B cell (primary cell): Measurements from ENCODE around the gene HP1BP3. TPM values are rescaled to one million over a fixed set of nuclear protein-coding genes. Genes with fewer than 3 reads are reported as not detected.

ENCODE experiments used
- ATAC-seq: fragments of 200-7000 bp; cut with Tn5 transposase; one replicate; pipeline ENCODE4 v1.10.0; 2021; ENCODE audit warnings: low read depth, mild to moderate bottlenecking, moderate number of reproducible peaks, moderate library complexity
- CTCF ChIA-PET: fragments of 350-600 bp; sonication (Branson Sonifier 250); formaldehyde crosslinking; loops from one replicate; lab custom pipeline; 2021; ENCODE audit warnings: antibody characterized with exemption, inconsistent platforms; lab: Charles Lee
- POLR2A ChIA-PET: fragments of 350-600 bp; sonication (Branson Sonifier 250); formaldehyde crosslinking; loops from one replicate; lab custom pipeline; 2021; ENCODE audit warnings: antibody characterized with exemption; lab: Charles Lee
- DNase-seq: peaks from one replicate; pipeline ENCODE4 v3.0.0; 2013
- H2AFZ ChIP-seq: 2 replicates; pipeline ENCODE4 v1.6.1; 2012; ENCODE audit warnings: mild to moderate bottlenecking, low read depth, low read length; ENCODE audit not compliant: insufficient read depth, poor library complexity, severe bottlenecking
- H3K27ac ChIP-seq, 2 donors: 1 replicate in 1 of 2; 2 replicates in 1 of 2; pipeline ENCODE4 v1.5.1; 2012 to 2013; ENCODE audit warnings: low read length in 2 of 2, mild to moderate bottlenecking in 2 of 2, moderate library complexity in 1 of 2
- H3K27me3 ChIP-seq, 4 experiments: fragments of 200-600 bp in 1 of 4; sonication (generic) in 1 of 4; replicated peaks in 1 of 4; 1 replicate in 2 of 4; 2 replicates in 2 of 4; pipeline versions ENCODE4 v1.6.1 to v1.7.0; 2013 to 2016; ENCODE audit warnings: low read length in 3 of 4, mild to moderate bottlenecking in 2 of 4, mixed read lengths in 1 of 4, moderate library complexity in 1 of 4; ENCODE audit not compliant: insufficient read depth in 4 of 4, control insufficient read depth in 3 of 4; ENCODE audit errors: control extremely low read depth in 1 of 4
- H3K36me3 ChIP-seq, 2 experiments: replicated peaks in 1 of 2; 1 replicate in 1 of 2; 2 replicates in 1 of 2; pipeline versions ENCODE4 v1.6.1 to v1.7.1; 2013; ENCODE audit warnings: low read length in 1 of 2; ENCODE audit not compliant: insufficient read depth in 2 of 2, control insufficient read depth in 1 of 2; ENCODE audit errors: control extremely low read depth in 1 of 2, extremely low read depth in 1 of 2
- H3K4me1 ChIP-seq, 2 donors: fragments of 200-600 bp in 1 of 2; sonication (generic) in 1 of 2; 1 replicate in 1 of 2; 2 replicates in 1 of 2; pipeline versions ENCODE4 v1.5.1 to v1.6.1; 2013 to 2017; ENCODE audit warnings: low read length in 2 of 2; ENCODE audit not compliant: control insufficient read depth in 2 of 2, insufficient read depth in 2 of 2
- H3K4me2 ChIP-seq: replicated peaks from 2 replicates; pipeline ENCODE3; 2012; ENCODE audit warnings: mild to moderate bottlenecking, low read depth, low read length; ENCODE audit not compliant: poor library complexity, severe bottlenecking
- H3K4me3 ChIP-seq, 5 experiments: fragments of 200-600 bp in 1 of 5; sonication (generic) in 1 of 5; 1 replicate in 3 of 5; 2 replicates in 2 of 5; pipeline versions ENCODE4 v1.5.1 to v1.7.0; 2011 to 2016; ENCODE audit warnings: low read length in 4 of 5, mild to moderate bottlenecking in 4 of 5, low read depth in 2 of 5, control low read depth in 1 of 5, moderate library complexity in 1 of 5; ENCODE audit not compliant: insufficient read depth in 1 of 5; ENCODE audit errors: control extremely low read depth in 1 of 5, extremely low read depth in 1 of 5
- H3K79me2 ChIP-seq: fragments of 200-600 bp; sonication (generic); one replicate; pipeline ENCODE4 v1.6.0; 2016; ENCODE audit warnings: low read length; ENCODE audit not compliant: control insufficient read depth, insufficient read depth
- H3K9ac ChIP-seq: fragments of 200-600 bp; sonication (generic); 2 replicates; pipeline ENCODE4 v1.6.1; 2017; ENCODE audit warnings: mild to moderate bottlenecking, low read length, moderate library complexity
- H3K9me3 ChIP-seq, 3 donors: one replicate each; pipeline versions ENCODE4 v1.6.1 to v1.7.1; 2013; ENCODE audit warnings: low read length in 2 of 3; ENCODE audit not compliant: control insufficient read depth in 2 of 3, insufficient read depth in 1 of 3; ENCODE audit errors: control extremely low read depth in 1 of 3
- H4K20me1 ChIP-seq: 2 replicates; pipeline ENCODE4 v1.6.0; 2012; ENCODE audit warnings: mild to moderate bottlenecking, low read length; ENCODE audit not compliant: insufficient read depth, control insufficient read depth, poor library complexity, severe bottlenecking
- H3K27ac Mint-ChIP-seq: one replicate; pipeline ENCODE4 v1.8.0; 2021; ENCODE audit warnings: mixed read lengths
- H3K27me3 Mint-ChIP-seq: one replicate; pipeline ENCODE4 v1.8.0; 2021; ENCODE audit warnings: mixed read lengths
- H3K4me1 Mint-ChIP-seq: one replicate; pipeline ENCODE4 v1.8.0; 2021; ENCODE audit warnings: mixed read lengths
- H3K4me3 Mint-ChIP-seq: one replicate; pipeline ENCODE4 v1.8.0; 2021; ENCODE audit warnings: mixed read lengths
- H3K9me3 Mint-ChIP-seq: one replicate; pipeline ENCODE4 v1.8.0; 2022; ENCODE audit warnings: mixed read lengths; ENCODE audit not compliant: insufficient read depth
- CTCF ChIP-seq: fragments of 200-600 bp; IDR thresholded peaks from one replicate; pipeline ENCODE4 v1.8.0; 2022; ENCODE audit warnings: antibody characterized with exemption, mild to moderate bottlenecking
- EZH2 ChIP-seq: IDR thresholded peaks from 2 replicates; pipeline ENCODE4 v1.6.1; 2012; ENCODE audit warnings: borderline replicate concordance, low read depth, mild to moderate bottlenecking, moderate library complexity, low read length; ENCODE audit not compliant: insufficient read depth, poor library complexity, severe bottlenecking
- WGBS: methylation state at CpG from one replicate; pipeline ENCODE4 v1.1.5; 2013; ENCODE audit warnings: missing lambda C conversion rate; ENCODE audit not compliant: insufficient coverage; 5-methylcytosine and 5-hydroxymethylcytosine counted together
- intact Hi-C: fragments of 100-400 bp; cut with micrococcal nuclease; formaldehyde crosslinking; loops from one replicate; pipeline ENCODE4 v1.10.0; 2022
- polyA plus RNA-seq: library from polyadenylated mRNA; depleted of rRNA; stranded (reverse); fragments of >200 nt; gene quantifications from 2 replicates; pipeline ENCODE4 v1.2.3, GENCODE V29; 2012
- total RNA-seq, 2 donors: library from RNA; stranded (reverse); fragments of 120-200 nt in 1 of 2; gene quantifications; 1 replicate in 1 of 2; 2 replicates in 1 of 2; pipeline versions ENCODE4 v1.2.3 to v1.2.4, GENCODE V29; 2013 to 2022

HP1BP3 gene
- total and polyA plus RNA-seq, 2 donors (not counting 1 experiment from before 2014, with no cell fraction given), result 147 to 303 TPM

DNA sequence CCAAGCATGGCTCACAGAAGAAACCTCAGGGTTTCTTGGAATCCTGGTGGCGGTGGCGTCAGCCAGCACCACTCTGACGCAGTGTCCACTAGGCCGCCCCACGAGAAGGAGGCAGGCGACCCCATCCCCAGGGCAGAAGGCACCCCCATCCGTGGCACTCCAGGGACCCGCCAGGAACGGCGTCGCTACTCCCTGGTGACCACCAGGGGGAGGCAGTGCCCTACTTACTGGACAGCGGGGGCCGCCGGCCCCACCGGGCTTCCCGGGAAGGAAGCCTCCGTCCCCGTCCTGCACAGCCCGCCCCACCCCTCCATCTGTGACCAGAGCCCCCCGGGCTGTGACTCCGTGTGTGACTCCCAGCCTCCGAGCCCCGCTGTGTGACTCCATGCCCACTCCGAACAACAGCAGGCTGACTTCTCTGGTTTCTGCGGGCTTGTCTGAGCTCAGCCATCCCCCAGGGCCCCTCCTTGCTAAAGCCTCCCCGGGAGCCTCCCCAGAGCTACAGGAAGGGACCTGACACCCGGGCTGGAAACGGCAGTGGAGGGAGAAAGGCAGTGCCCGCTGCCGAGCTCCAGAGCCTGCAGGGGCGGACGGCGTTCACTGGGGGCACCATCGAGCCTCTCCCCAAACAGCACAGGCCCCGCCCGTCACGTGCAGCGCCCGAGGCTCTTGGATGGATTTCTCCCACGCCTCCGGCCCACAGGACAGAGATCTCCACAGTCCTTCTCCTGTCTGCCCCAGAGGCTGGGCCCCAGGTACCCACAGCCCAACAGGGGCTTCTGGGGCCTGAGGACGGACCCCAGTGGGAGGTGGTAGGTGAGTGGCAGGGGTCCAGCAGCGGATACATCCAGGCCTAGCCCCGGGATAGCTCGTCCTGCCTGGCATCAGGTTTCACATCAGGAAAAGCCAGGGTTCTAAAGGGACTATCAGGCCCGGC, 90.4 kb downstream of the HP1BP3 start:
- TF ChIP-seq EZH2 (no peak), CTCF (peak; percentile 98)
- Mint-ChIP-seq H3K9me3 (no peaks in the 10 kb centered on the region), H3K4me1 (peaks cover 4% of the 10 kb centered on the region), H3K4me3 (peak overlapping the region; percentile 91), H3K27ac (no peak overlapping the region), H3K27me3 (no peaks in the 10 kb centered on the region)
- peak overlapping the region; percentile 98 for H2AFZ ChIP-seq
- peak; percentile 94 for ATAC-seq
- peak overlapping the region; percentile 75 for H3K9ac ChIP-seq
- WGBS, result 6% methylated on average over 44 of the region's 46 CpGs
- ChIA-PET CTCF (interaction anchor here (0.6 to 7.6 kb wide), 28 partner anchors 8 to 555 kb away, joined by 3 to 130 read pairs (median 4); partner anchors contain the start of genes HP1BP3, KIF17, PINK1 and SH2D5), POLR2A (interaction anchor here (0.5 kb wide), 1 partner anchor 35 kb away, joined by 7 read pairs; no protein-coding TSS in a partner anchor)
- H3K27ac ChIP-seq, result no peak overlapping the region
- peak overlapping the region; percentile 42 to 82 (median 79) for H3K4me3 ChIP-seq
- H3K27me3 ChIP-seq, result no peaks in the 10 kb centered on the region
- no peaks in the 10 kb centered on the region for H3K9me3 ChIP-seq
- H3K4me2 ChIP-seq, result peak overlapping the region; percentile 99
- intact Hi-C loops, result loop anchor here (1.0 to 2.0 kb wide), 3 partner anchors 36 to 90 kb away; partner anchors contain the start of gene DDOST
- no peaks in the 10 kb centered on the region for H4K20me1 ChIP-seq
- no peaks in the 10 kb centered on the region for H3K36me3 ChIP-seq
- peaks cover 0 to 8% of the 10 kb centered on the region in 2 donors for H3K4me1 ChIP-seq
- peak; percentile 83 for DNase-seq
- H3K79me2 ChIP-seq, result no peaks in the 10 kb centered on the region

DNA sequence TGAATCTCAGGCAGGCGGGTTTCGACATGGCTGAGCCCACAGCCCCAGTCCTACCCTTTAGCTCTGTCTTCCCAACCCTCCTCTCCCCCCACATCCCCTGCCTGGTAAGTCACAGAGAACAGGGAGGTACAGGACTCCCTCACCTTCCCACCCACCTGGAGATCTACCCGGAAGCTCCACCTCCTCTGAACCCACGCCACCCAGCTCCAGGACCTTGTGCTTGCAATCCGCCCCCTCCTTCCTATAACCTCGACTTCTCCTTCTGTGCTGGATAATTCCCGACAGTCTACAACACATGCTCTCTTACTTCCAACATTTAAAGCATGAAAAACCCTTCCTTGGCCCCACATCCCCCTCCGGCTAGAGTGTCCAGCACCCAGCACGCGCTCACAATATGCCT, 91.6 kb downstream of the HP1BP3 start:
- peaks cover 4% of the 10 kb centered on the region for H3K4me1 Mint-ChIP-seq
- no peaks in the 10 kb centered on the region for H4K20me1 ChIP-seq
- no peak overlapping the region for H2AFZ ChIP-seq
- H3K9me3 ChIP-seq, result no peaks in the 10 kb centered on the region
- H3K9ac ChIP-seq, result no peak overlapping the region
- no peaks in the 10 kb centered on the region for H3K27me3 ChIP-seq
- H3K27ac ChIP-seq, result no peak overlapping the region
- H3K4me1 ChIP-seq, result peaks cover 0 to 8% of the 10 kb centered on the region in 2 donors
- H3K4me3 ChIP-seq, result no peak overlapping the region
- DNase-seq, result no peak
- intact Hi-C loops, result no loop called here
- WGBS, result 89% methylated on average over 10 of the region's 10 CpGs
- no peaks in the 10 kb centered on the region for H3K27me3 Mint-ChIP-seq
- H3K36me3 ChIP-seq, result no peaks in the 10 kb centered on the region
- no peak for ATAC-seq
- no peak overlapping the region for H3K4me2 ChIP-seq
- ChIA-PET CTCF (interaction anchor here (0.6 to 7.6 kb wide), 6 partner anchors 12 to 499 kb away, joined by 3 to 130 read pairs (median 4); no protein-coding TSS in a partner anchor), POLR2A (no interaction called here)
- no peak for TF ChIP-seq EZH2
- TF ChIP-seq CTCF, result no peak
- H3K27ac Mint-ChIP-seq, result no peak overlapping the region
- H3K4me3 Mint-ChIP-seq, result peak overlapping the region; percentile 91
- H3K9me3 Mint-ChIP-seq, result no peaks in the 10 kb centered on the region
- H3K79me2 ChIP-seq, result no peaks in the 10 kb centered on the region
